Kasumi-1 (cell line): ENCODE data around the gene CEP112.
"Not testable (repeated sequence)": the region's sequence is repeated elsewhere in the genome, so short reads cannot be mapped to it uniquely, and the experiment has no call there.

Experiments used
- DNase-seq, 2 experiments: peaks; one replicate each; lab custom pipeline; 2025; lab: John Stamatoyannopoulos, UW

The CEP112 gene

DNA sequence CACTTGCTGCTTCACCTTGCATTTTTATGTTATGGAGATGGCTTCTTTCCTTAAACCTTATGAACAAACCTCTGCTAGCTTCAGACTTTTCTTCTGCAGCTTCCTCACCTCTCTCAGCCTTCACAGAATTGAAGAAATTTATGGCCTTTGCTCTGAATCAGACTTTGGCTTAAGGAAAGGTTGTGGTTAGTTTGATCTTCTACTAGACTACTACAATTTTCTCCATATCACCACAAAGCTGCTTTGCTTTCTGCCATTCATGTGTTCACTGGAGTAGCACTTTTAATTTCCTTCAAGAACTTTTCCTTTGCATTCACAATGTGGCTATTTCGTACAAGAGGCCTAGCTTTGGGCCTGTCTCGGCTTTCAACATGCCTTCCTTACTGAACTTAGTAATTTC lies 459.3 kb downstream of the CEP112 start:
- DNase-seq, result not testable (repeated sequence)

- no peak for DNase-seq
Observed at GRCh38 chr17:65730711-65731169, 461.2 kb downstream of the CEP112 start.

DNA sequence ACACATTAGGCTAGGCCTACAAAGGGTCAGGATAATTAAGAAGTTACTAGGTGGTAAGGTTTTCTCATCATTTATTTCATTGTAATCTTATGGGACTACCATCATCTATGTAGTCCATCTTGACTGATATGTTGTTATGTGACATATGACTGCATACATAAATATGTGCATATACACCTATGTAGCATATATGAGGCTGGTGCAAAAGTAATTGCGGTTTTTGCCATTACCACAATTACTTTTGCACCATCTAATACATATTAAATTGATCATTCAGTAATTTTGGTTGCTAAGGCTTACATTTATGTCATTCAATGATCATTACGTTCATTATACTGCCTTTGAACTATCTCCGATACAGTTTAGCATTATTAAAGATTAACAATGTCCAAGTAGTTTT lies 462.7 kb downstream of the CEP112 start:
- no peak for DNase-seq

GRCh38 chr17:65727832-65728231 lies 464.1 kb downstream of the CEP112 start:
- DNase-seq, result no peak

- DNase-seq, result no peak
Observed at GRCh38 chr17:65727246-65727645, 464.7 kb downstream of the CEP112 start.

DNA sequence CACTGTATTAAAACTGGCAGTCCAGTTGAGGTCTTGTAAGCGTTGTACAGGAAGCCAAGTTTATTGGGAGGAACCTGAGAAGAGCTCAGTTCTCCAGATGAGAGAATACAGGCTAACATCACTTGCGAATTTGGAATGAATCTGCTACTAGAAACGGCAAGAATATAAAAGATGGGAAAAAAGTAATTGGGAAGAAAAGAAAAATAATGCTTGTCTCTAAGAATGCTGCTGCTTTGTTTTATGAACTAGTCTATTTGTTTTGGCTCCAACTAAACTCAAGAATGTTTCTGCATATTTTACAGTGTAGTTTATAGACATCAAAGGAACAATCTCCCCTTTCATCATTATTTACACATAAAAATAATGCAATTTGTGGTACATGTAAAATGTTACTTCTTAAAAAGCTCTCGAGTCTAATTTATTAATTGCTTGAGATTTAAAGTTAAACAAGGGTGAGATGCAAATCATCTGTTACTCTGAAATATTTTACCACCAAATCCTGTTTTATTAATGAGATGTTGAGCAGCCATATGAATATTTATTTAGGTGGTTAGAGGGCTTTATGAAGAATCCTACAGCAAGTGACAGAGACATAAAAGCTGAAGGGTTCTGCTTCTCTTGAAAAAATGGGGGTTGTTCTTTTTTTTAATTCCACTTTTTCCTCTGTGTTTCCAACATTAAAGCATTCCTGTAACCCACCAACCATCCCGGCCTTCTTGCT lies 468.3 kb downstream of the CEP112 start:
- no peak for DNase-seq

GRCh38 chr17:65718601-65719000 lies 473.3 kb downstream of the CEP112 start:
- no peak for DNase-seq

GRCh38 chr17:65712383-65713267 lies 479.3 kb downstream of the CEP112 start:
- DNase-seq, result no peak

DNA sequence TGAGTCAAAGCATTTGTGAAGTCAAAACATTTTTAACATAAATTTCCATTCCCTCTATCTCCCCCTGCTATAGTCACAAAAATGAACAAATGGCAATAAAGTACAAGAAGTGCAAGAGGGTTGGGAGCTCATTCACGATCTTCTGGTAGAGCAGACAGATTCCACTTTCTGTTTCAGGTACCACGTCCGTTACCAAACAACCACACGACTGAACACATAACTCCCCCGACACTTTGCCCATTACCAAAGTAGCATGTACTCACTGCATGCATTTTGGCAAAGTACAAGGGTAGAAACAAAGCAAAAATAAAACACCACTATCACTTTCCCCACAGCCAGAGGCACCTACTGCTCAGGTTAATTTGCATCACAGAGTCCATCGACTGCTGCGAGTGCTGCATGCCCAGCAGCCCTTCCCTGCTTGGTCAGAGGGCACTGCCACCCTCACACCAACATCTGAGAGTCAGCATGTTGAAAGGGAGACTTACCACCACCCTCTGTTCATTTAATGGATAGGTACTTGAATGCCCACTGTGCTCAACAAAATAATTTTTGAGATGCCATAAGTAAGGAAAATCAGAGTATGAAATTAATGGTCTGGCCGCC lies 480.2 kb downstream of the CEP112 start:
- DNase-seq, result no peak

DNA sequence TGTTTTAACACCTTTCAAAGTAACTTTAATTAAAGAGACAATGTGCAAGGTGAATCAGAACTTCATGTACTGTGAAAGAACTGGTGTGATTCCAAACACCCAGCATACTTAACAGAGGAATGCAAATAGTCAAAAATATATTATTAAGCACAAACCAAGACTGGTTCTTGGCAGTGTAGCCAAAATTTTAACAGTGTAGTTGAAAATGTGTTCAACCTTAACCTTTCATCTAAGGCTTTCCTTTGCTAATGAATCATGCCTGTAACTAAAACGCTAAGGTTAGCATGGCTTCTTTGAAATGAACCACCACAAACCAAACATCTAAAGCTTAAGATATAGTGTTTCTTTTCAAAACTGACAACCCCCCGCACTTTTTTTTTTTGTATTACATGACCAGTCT lies 484.2 kb downstream of the CEP112 start:
- DNase-seq, result no peak

- DNase-seq, result no peak
Observed at GRCh38 chr17:65704731-65705130, 487.2 kb downstream of the CEP112 start.

DNA sequence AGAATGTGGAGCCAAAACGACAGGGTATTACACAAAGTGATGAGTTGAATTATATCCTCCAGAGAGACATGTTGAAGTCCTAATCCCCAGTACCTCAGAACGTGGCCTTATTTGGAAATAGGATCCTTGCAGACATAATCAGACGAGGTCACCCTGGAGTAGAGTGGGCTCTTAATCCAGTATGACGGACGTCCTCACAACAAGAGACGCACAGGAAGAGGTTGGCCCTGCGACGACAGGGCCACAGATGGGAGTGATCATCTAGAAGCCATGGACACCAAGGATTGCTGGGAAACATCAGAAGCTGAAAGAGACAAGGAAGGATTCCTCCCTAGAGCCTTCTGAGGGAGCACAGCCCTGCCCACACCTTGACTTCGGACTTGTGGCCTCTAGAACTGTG lies 488.0 kb downstream of the CEP112 start:
- DNase-seq, result no peak

- DNase-seq, result no peak
Observed at GRCh38 chr17:65699459-65699858, 492.5 kb downstream of the CEP112 start.

DNA sequence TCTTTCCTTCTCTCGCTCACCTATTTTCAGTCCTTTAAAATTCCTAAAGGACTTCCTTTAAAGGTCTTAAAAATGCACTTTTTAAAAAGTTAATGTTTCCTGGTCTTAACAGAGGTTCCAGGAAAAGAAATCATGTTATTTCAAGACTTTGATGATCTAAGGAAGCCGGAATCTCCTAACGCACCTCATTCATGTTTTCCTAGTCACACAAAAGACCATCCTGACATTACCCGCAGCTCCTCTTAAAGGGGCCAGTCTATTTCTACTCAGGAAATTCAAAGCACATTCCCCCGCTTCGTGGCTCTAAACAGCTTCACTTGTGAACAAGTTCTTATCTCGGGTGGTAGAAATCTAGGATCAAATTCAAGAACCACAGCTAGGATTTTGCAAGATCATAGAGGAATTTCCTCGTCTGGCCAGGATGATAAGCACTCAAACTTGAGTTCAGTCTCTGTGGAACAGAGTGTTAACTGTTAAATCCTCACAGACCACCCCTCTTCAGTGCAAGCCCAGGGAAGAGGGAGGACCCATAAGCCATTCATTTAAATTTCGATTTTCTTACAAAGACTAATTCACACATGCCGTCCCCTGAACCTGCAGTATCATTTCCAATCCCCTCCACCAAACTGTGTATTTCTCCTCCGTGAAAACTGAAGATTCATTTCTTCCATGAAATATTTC lies 493.4 kb downstream of the CEP112 start:
- DNase-seq, result no peak

GRCh38 chr17:65697661-65698060 lies 494.3 kb downstream of the CEP112 start:
- no peak for DNase-seq

- no peak for DNase-seq
Observed at GRCh38 chr17:65696739-65697394, 495.1 kb downstream of the CEP112 start.

GRCh38 chr17:65694601-65695000 lies 497.3 kb downstream of the CEP112 start:
- DNase-seq, result no peak

DNA sequence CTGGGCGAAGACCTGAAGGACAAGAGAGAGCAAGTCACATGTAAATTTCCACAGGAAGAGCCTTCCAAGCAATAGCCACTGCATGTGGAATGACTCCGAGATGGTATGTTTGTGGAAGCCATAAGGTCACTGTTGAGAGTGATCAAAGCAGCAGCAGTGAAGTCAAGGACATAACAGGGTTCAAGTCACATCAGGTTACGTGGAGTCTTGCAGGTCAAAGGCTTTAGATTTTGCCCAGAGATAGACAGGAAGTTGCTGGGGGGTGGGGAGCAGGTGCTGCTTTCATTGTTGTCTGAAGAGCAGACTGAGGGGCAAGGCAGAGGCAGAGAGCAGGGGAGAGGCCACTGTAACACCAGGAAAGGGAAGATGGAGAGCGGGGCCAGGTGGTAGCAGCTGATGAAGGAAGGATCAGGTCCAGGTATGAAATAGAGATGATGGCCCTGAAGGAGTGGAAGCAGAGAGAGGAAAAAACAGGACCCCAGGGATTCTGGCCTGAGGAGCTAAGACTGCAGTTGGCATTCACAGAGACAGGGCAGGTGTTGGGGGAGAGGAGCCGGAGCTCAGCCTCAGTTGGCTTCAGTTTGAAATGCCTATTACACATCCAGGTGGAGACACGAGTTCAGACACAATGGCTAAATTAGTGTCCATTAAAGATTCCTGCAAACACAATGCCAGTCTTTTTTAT lies 501.2 kb downstream of the CEP112 start:
- no peak for DNase-seq

GRCh38 chr17:65688307-65688706 lies 503.6 kb downstream of the CEP112 start:
- no peak for DNase-seq

DNA sequence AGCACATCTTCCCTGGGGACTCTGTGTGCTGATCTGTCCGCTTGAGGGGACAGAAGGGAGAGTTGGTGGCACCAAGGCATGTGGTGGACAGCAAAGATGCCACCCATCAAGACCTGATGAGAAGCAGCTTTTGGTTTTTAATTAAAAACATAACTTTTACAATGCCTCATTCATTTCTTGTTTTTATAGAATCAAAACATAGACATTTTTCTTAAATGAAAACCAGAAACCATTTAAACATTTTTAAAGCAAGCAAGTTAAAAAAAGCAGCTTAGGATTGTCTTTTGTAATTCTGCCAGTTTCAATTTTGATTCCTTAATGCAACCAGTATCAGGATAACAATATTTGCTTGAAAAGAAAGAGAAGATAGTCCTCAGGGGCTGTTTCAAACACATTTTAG lies 506.8 kb downstream of the CEP112 start:
- no peak for DNase-seq

- no peak for DNase-seq
Observed at GRCh38 chr17:65684631-65685030, 507.3 kb downstream of the CEP112 start.
